ENCODE measurements around the gene GSC2. TPM values are rescaled to one million over a fixed set of nuclear protein-coding genes. Genes with fewer than 3 reads are reported as not detected.

The GSC2 gene
- total RNA-seq, 1 donor from 2014 or later: not detected

DNA sequence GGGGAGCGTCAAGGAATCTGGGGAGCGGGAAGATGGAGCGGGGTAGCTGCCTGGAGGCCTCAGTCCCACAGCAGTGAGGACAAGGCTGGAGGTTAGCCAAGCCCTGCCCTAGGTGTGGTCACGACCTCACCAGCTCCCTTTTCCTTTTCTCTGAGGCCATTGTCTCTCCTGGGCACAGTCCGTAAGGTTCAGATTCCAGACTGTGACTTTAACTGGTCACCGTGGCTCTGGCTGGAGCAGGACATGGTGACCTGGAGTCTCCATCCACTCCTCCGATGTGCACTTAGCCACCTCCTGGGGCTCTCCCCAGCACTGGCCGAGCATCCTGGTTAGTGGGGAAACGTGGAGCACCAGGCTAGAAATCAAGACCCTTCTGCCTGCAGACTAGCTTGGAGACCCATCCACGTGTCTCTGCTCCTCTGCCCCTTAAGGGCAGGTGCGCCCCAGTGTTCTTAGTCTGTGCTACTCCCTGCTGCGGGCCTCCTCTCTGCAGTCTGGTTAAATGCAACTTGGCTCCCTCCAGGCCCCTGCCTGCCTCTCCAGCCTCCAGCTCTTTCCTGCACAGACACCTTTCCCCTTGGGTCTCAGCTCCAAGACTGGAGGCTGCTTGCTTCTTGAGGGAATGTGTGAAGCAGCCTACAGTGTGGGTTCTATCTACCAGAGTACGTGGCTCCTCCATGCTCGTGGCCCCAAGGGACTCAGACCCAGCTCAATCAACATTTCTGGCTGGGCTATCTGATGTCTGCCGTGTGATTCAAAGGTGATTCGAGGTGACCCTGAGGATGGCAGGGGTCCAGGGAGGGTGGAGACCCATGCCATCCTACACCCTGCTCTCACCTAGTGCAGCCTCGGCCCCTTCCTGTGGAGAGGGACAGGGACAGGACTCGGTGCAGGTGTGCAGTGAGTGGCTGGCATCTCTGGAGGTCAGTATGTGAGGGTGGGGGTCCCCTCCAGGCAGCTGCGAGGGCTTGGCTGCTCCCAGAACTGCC, 23.2 kb upstream of the GSC2 start:
- no peak for DNase-seq
- Histone ChIP-seq H3K9me3 (replicated peaks) (no peaks in the 10 kb centered on the region), H3K4me1 (peaks cover 91% of the 10 kb centered on the region), H3K27me3 (ENCODE audit: low read depth) (peaks cover 15% of the 10 kb centered on the region), H3K4me3 (no peak overlapping the region), H3K36me3 (no peaks in the 10 kb centered on the region), H3K27ac (replicated peaks) (peak overlapping the region; percentile 75)
- intact Hi-C loops (cut with micrococcal nuclease): no loop called here
- TF ChIP-seq, protein P1, sequence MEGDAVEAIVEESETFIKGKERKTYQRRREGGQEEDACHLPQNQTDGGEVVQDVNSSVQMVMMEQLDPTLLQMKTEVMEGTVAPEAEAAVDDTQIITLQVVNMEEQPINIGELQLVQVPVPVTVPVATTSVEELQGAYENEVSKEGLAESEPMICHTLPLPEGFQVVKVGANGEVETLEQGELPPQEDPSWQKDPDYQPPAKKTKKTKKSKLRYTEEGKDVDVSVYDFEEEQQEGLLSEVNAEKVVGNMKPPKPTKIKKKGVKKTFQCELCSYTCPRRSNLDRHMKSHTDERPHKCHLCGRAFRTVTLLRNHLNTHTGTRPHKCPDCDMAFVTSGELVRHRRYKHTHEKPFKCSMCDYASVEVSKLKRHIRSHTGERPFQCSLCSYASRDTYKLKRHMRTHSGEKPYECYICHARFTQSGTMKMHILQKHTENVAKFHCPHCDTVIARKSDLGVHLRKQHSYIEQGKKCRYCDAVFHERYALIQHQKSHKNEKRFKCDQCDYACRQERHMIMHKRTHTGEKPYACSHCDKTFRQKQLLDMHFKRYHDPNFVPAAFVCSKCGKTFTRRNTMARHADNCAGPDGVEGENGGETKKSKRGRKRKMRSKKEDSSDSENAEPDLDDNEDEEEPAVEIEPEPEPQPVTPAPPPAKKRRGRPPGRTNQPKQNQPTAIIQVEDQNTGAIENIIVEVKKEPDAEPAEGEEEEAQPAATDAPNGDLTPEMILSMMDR (IDR thresholded peaks at IDR 0.05; ENCODE audit: borderline replicate concordance): no peak

DNA sequence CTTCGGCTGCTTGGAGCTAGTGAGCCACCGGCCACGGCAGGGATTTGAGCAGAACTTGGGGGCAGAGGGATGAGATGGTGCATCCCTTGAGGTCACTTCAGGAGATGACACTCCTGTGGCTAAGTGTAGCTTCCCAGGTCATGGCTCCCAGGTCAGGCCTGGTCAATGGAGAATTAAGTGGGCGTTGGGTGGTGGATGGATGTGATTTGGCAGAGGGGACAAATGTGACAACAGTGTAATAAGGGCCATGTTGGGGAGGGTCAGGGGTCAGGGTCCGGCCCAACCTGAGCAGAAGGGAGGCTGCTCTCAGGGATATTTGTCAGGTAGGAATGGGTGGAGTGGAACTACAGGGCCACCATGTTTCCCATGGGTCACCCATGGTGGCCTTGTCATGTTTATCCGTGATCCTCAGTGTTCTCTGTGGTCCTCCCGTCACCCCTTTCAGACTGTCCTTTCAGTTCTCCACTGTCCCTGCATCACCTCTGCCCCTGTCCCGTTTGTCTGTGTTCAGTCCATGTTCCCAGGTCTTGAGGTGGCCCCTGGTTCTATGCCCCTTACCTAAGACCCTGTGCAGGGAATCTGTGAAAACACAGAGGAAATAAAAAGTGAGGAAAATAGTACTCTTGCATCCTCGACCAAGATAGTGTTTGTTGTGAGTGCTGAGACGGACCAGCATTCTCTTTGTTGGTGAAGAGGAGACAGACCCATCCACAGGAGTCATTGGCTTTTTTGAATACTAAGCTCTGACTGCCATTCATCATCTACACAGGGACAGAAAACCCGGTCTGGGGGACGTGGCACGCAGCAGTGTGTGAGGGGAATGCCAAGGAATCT, 22.3 kb upstream of the GSC2 start:
- TF ChIP-seq, protein P1 (IDR thresholded peaks at IDR 0.05; ENCODE audit: borderline replicate concordance): no peak
- Histone ChIP-seq H3K4me1 (peaks cover 82% of the 10 kb centered on the region), H3K4me3 (peak overlapping the region; percentile 92), H3K36me3 (no peaks in the 10 kb centered on the region), H3K9me3 (replicated peaks) (no peaks in the 10 kb centered on the region), H3K27ac (replicated peaks) (peak overlapping the region; percentile 92), H3K27me3 (ENCODE audit: low read depth) (peaks cover 25% of the 10 kb centered on the region)
- intact Hi-C loops (cut with micrococcal nuclease): no loop called here
- DNase-seq: no peak

DNA sequence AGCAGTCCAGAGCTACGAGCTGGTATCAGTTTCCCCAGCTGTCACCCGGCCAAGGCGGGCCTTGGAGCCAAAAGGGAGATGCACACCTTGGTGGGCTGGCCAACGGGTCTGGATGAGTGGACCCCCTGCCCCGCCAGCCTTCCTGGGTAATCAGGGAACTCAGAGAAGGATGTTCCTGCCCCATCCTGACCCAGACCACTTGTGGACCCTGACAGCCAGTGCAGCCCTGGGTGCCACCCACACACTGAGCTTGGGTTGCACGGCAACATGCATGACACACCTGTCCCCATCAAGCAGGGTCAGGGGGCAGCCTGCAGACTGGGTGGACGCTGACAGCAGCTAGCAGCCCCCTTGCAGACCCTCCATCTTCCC, 19.8 kb upstream of the GSC2 start:
- intact Hi-C loops (cut with micrococcal nuclease): no loop called here
- no peak overlapping the region for H3K27ac ChIP-seq (replicated peaks)
- TF ChIP-seq, protein P1 (IDR thresholded peaks at IDR 0.05; ENCODE audit: borderline replicate concordance): no peak
- peak overlapping the region; percentile 54 for H3K4me3 ChIP-seq
- DNase-seq: no peak
- H3K36me3 ChIP-seq: no peaks in the 10 kb centered on the region
- peaks cover 50% of the 10 kb centered on the region for H3K27me3 ChIP-seq (ENCODE audit: low read depth)
- no peaks in the 10 kb centered on the region for H3K9me3 ChIP-seq (replicated peaks)
- H3K4me1 ChIP-seq: peaks cover 59% of the 10 kb centered on the region

DNA sequence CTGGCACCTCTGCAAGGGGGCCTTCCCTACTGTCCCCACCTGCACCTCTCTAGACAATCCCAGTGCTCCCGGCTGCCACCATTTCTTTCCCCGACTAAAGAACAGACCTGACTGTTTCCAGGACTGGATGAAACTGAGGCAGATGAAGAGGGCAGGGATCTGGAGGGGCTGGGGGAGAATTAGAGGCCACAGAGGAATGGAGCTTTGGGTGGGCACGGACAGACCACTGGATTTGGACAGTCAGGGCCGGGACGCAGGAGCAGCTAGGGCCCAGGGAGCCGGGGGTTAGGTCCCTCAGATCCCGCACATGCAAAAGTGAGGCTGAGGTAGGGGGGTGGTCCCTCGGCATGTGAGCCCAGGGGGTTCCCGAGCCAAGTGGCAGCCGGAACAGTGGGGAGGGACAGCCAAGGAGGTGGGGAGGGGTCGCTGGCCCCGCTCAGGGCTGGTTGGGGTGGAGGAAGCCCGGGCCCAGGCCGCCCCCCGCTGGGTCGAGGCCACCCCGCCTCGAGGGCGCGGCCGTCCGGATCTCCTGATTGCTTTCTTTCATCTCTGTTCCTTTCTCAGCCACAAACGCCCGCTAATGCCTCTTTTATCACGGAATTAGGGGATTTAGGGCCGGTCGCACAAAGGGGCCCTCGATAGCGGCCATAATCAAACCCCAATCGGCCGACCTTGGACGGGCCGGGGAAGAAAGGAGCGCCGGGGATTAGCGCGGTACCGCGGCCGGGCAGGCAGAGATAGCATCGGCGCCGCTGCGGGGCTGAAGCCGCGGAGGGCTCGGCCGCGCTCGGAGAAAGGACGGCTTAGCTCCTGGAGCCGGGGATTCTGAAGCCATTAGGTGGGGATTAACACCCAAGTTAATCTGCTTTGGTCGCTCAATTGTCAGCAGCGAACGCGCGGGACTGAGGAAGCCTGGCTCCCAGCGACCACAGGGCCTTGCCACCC, 19.2 kb upstream of the GSC2 start:
- H3K27me3 ChIP-seq (ENCODE audit: low read depth): peaks cover 56% of the 10 kb centered on the region
- TF ChIP-seq, protein P1 (IDR thresholded peaks at IDR 0.05; ENCODE audit: borderline replicate concordance): no peak
- no peak for DNase-seq
- H3K4me1 ChIP-seq: peaks cover 53% of the 10 kb centered on the region
- intact Hi-C loops (cut with micrococcal nuclease): no loop called here
- peak overlapping the region; percentile 54 for H3K4me3 ChIP-seq
- no peak overlapping the region for H3K27ac ChIP-seq (replicated peaks)
- no peaks in the 10 kb centered on the region for H3K36me3 ChIP-seq
- peaks cover 3% of the 10 kb centered on the region for H3K9me3 ChIP-seq (replicated peaks)

All from left ventricle myocardium inferior (tissue), 1 donor.